Activated CD8-positive, alpha-beta T cell treated with anti-CD3 and anti-CD28 coated beads for 36 hours (primary cell): ENCODE data around the gene ANKS3. TPM values are rescaled to one million over a fixed set of nuclear protein-coding genes. Genes with fewer than 3 reads are reported as not detected.

ENCODE experiments used
- ATAC-seq: fragments of 200-7000 bp; cut with Tn5 transposase; one replicate; pipeline ENCODE4 v1.10.0; 2021; ENCODE audit warnings: mild to moderate bottlenecking, moderate library complexity
- CTCF ChIA-PET: fragments of 350-600 bp; sonication (Branson Sonifier 250); formaldehyde crosslinking; loops from one replicate; lab custom pipeline; 2021; ENCODE audit warnings: antibody characterized with exemption; lab: Charles Lee
- POLR2A ChIA-PET: fragments of 350-600 bp; sonication (Branson Sonifier 250); formaldehyde crosslinking; loops from one replicate; lab custom pipeline; 2021; ENCODE audit warnings: antibody characterized with exemption; lab: Charles Lee
- DNase-seq: peaks from one replicate; pipeline ENCODE4 v3.0.0-alpha.2; 2020
- H3K27ac Mint-ChIP-seq: one replicate; pipeline ENCODE4 v1.8.0; 2021; ENCODE audit warnings: mild to moderate bottlenecking, mixed read lengths
- H3K27me3 Mint-ChIP-seq: one replicate; pipeline ENCODE4 v1.8.0; 2021; ENCODE audit warnings: mixed read lengths
- H3K36me3 Mint-ChIP-seq: one replicate; pipeline ENCODE4 v1.8.0; 2021; ENCODE audit warnings: low read depth, mixed read lengths
- H3K4me1 Mint-ChIP-seq: one replicate; pipeline ENCODE4 v1.8.0; 2021; ENCODE audit warnings: low read depth, mixed read lengths
- H3K4me3 Mint-ChIP-seq: one replicate; pipeline ENCODE4 v1.8.0; 2021; ENCODE audit warnings: mild to moderate bottlenecking, moderate library complexity, mixed read lengths
- H3K9me3 Mint-ChIP-seq: one replicate; pipeline ENCODE4 v1.8.0; 2021; ENCODE audit warnings: mixed read lengths
- intact Hi-C: fragments of 100-400 bp; cut with micrococcal nuclease; formaldehyde crosslinking; loops from one replicate; pipeline ENCODE4 v1.10.0; 2022
- total RNA-seq, 2 experiments: library from RNA; stranded (reverse); gene quantifications; one replicate each; pipeline ENCODE4 v1.2.3, GENCODE V29; 2021
- TF ChIP-seq, protein P1 (sequence below): fragments of 200-600 bp; IDR thresholded peaks from one replicate; pipeline ENCODE4 v1.8.0; 2022; ENCODE audit warnings: antibody characterized with exemption, mild to moderate bottlenecking

The ANKS3 gene
- total RNA-seq, 2 experiments from 2014 or later: 13.0 to 13.8 TPM

DNA sequence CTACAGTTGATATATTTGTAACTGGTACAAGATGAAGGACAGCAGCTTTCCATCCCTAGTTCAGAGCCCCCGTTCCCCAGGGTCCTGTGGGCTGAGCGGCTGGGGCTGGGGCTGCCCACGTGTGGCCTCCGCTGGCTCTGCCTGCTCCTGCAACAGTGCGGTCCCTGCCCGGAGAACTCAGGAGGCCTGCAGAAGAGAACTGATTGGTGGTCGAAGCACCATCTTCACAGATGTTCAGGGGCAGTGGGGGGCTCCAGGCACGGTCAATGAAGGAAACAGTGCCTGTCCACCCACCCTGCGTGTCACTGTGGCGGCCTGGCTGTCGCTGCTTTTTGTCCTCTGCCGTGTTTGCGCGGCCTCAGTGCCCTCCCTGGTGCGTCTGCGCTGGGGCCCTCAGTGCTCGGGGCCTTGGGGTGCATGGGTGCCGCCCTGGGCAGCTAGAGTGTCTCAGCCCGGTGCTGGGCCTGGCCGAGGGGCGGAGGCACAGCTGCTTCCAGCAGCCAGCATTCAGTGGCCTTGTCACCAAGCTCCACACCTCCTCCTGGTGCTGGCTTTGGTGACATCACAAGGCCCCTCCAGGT lies 44.9 kb downstream of the ANKS3 start:
- TF ChIP-seq, protein P1, sequence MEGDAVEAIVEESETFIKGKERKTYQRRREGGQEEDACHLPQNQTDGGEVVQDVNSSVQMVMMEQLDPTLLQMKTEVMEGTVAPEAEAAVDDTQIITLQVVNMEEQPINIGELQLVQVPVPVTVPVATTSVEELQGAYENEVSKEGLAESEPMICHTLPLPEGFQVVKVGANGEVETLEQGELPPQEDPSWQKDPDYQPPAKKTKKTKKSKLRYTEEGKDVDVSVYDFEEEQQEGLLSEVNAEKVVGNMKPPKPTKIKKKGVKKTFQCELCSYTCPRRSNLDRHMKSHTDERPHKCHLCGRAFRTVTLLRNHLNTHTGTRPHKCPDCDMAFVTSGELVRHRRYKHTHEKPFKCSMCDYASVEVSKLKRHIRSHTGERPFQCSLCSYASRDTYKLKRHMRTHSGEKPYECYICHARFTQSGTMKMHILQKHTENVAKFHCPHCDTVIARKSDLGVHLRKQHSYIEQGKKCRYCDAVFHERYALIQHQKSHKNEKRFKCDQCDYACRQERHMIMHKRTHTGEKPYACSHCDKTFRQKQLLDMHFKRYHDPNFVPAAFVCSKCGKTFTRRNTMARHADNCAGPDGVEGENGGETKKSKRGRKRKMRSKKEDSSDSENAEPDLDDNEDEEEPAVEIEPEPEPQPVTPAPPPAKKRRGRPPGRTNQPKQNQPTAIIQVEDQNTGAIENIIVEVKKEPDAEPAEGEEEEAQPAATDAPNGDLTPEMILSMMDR: no peak
- Mint-ChIP-seq H3K9me3 (no peaks in the 10 kb centered on the region), H3K4me1 (peaks cover 6% of the 10 kb centered on the region), H3K27me3 (no peaks in the 10 kb centered on the region), H3K36me3 (no peaks in the 10 kb centered on the region), H3K4me3 (no peak overlapping the region), H3K27ac (no peak overlapping the region)
- DNase-seq (no peak), ATAC-seq (no peak)
- POLR2A ChIA-PET: no interaction called here
- CTCF ChIA-PET: no interaction called here
- intact Hi-C loops: no loop called here

DNA sequence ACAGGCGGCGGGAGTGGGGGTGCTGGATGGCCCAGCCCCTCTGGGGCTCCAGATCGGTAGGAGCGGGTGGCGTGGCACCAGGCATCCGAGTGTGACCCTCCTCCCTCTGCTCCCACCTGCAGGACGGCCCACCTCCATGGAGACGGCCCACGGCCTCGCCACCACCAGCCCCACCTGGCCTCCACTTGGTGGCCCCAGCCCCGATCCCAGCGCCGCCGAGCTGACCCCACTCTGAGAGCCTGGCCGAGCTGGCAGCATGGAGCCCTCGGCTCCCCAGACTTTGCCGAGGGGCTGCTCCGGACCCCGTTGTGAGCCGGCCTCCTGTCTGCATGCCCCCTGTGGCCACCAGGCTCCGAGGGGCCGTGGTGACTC lies 45.4 kb downstream of the ANKS3 start:
- no peaks in the 10 kb centered on the region for H3K36me3 Mint-ChIP-seq
- no peaks in the 10 kb centered on the region for H3K27me3 Mint-ChIP-seq
- TF ChIP-seq, protein P1: no peak
- no peaks in the 10 kb centered on the region for H3K9me3 Mint-ChIP-seq
- peaks cover 6% of the 10 kb centered on the region for H3K4me1 Mint-ChIP-seq
- ChIA-PET POLR2A (no interaction called here), CTCF (no interaction called here)
- H3K4me3 Mint-ChIP-seq: no peak overlapping the region
- H3K27ac Mint-ChIP-seq: no peak overlapping the region
- intact Hi-C loops: no loop called here
- ATAC-seq: no peak
- DNase-seq: no peak

DNA sequence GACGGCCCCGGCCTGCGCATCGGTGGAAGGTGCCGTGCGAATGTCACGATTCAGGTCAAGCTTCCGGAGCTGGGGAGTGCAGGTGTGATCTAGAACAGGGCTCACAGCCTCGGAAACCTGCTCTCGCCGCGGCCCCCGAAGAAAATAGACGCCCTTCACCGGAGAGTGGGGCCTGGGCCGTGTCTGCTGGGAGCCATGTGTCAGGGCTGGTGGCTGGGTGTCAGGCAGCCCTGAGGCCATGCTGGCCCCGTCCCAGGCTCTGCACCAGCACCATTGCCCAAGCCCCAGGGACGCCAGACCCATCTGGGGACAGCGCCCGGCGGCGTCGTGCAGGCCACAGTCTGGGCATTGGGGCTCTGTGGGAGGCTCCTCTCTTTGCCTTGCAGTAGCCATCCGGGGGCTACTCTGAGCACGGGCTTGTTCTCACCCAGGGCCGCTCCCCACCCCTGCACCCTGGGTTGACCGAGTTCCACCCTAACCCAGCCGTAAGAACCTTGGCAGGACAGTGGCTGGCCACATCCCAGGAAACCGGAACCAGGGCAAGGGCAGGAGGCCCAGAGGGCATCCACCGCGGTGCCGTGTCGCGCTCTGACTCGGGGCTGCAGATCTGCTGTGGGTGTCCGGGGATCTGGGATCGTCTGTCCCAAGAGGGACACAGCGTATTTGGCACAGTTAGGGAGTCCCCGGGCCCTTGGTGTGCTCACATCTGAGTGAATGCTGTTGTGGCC lies 46.0 kb downstream of the ANKS3 start:
- Mint-ChIP-seq H3K4me1 (peaks cover 6% of the 10 kb centered on the region), H3K27ac (no peak overlapping the region), H3K9me3 (no peaks in the 10 kb centered on the region), H3K36me3 (peaks cover under 1% of the 10 kb centered on the region), H3K27me3 (no peaks in the 10 kb centered on the region), H3K4me3 (no peak overlapping the region)
- CTCF ChIA-PET: no interaction called here
- TF ChIP-seq, protein P1: no peak
- POLR2A ChIA-PET: no interaction called here
- intact Hi-C loops: no loop called here
- ATAC-seq (no peak), DNase-seq (no peak)

DNA sequence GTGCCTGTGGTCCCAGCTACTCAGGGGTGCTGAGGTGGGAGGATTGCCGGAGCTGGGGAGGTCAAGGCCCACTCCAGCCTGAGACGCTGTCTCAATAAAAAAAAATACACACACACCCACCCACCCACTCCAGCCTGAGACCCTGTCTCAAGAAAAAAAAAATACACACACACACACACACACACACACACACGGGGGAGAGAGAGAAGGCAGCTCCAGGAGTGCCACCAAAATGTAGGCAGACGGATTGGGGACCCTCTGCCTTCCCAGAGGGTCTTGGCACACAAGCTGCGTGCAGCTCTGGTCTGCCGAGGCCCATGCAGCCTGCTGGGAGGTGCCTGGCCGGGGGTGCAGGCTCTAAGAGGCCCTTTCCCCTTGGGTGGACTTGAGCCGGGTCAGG lies 46.7 kb downstream of the ANKS3 start:
- Mint-ChIP-seq H3K4me1 (peaks cover 5% of the 10 kb centered on the region), H3K27ac (no peak overlapping the region), H3K27me3 (no peaks in the 10 kb centered on the region), H3K9me3 (no peaks in the 10 kb centered on the region), H3K4me3 (no peak overlapping the region), H3K36me3 (peaks cover 2% of the 10 kb centered on the region)
- TF ChIP-seq, protein P1: no peak
- no peak for DNase-seq
- ChIA-PET POLR2A (no interaction called here), CTCF (no interaction called here)
- intact Hi-C loops: no loop called here
- no peak for ATAC-seq

DNA sequence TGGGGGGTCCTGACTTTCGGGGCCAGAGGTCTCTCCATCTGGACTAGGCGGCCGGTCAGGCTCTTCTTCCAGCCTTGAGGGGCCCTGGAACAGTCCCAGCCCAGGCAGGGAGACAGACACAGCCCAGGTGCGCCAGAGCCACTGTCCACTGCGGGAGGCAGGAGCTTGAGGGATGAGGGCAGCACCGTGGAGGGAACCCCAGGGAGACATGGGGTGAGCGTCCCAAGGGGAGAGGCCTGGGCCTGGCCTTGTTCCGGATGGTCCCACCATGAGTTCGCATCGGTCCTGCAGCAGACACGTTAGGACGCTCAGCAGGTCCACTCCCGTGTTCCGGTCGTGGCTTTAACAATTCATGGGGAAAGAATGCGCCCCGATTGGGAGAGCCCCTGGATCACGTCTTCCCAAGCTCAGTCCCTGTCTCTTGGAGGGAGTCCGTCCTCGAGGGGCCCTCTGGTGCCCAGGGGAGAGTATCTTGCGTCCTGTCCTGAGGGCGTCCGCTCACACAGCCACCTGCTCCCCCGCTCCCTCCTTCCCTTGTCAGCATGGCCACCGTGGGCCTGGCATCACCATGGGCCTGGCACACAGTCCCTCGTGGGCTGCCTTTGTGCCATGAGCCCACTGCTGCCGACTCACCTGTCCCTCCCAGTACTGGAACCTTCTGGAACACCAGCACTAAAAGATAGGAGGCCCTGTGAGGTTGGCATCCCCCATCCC lies 47.4 kb downstream of the ANKS3 start:
- TF ChIP-seq, protein P1: no peak
- ChIA-PET CTCF (interaction anchor here (0.8 kb wide), 1 partner anchor 9 kb away, joined by 3 read pairs; no protein-coding TSS in a partner anchor), POLR2A (no interaction called here)
- DNase-seq (no peak), ATAC-seq (no peak)
- Mint-ChIP-seq H3K27ac (no peak overlapping the region), H3K4me1 (peaks cover 4% of the 10 kb centered on the region), H3K27me3 (no peaks in the 10 kb centered on the region), H3K36me3 (peaks cover 4% of the 10 kb centered on the region), H3K4me3 (no peak overlapping the region), H3K9me3 (no peaks in the 10 kb centered on the region)
- intact Hi-C loops: no loop called here
